NCI-H2171 treated with DMSO at 0.1 percent for 48 hours (cell line): Measurements from ENCODE around the gene GHRHR.

Source experiments
- DNase-seq: peaks from one replicate; lab custom pipeline; 2025; lab: John Stamatoyannopoulos, UW

Gene GHRHR

DNA sequence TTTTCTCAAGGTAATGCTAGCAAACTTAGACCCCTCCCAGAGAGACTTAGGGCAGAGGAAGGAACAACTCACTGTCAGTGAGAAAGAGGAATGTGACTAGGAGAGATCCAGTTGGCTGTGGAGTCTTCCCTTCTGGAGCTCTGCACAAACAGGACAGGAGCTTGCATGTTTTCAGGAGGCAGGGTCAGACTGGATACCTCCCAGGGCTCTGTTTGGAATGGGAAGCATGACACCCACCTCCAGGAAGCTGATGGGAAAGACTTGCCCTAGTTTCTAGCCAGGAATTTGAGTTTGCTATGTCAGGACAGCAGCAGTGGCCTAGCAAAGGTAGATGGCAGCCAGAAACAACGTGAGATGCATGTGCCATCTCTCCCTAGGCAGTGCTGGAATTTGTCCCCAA is 40.6 kb downstream of the GHRHR start:
- DNase-seq, result no peak

DNA sequence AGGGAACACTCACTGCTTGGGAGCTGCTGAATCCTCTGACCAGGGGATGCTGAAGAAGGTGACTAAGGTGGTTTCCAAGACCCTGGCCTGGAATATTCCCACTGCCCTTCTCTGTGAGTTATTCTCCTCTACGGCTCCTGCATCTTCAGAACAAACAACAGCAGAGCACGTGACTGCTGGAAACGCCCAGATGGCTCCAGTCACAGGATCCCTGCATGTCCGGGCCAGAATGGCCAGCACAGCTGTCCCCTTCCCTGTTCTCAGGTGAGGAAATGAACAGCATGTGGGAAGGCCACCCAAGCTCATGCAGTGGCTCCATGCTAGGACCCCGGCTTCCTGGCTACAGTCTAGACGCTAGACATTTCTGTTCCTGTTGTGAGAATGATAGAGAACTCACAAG is 43.1 kb downstream of the GHRHR start:
- no peak for DNase-seq

DNA sequence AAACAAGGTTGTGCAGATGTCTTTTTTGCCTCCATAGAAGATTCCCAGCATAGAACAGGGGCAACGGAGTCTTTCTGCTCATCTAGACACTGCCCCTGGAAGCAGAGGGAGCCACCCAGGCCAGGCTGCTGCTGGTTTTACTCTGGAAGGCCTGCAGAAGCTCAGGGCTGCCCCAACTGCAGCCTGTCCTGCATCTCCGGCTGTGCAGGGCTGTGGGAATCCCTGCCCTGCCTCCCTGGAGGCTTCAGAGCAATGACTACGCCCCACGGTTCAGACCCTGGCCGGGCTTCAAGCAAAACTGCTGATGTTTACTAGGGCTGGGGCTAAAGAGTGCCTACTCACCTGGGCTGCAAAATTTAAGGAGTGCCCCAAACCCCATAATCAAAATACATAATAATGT is 43.9 kb downstream of the GHRHR start:
- no peak for DNase-seq

DNA sequence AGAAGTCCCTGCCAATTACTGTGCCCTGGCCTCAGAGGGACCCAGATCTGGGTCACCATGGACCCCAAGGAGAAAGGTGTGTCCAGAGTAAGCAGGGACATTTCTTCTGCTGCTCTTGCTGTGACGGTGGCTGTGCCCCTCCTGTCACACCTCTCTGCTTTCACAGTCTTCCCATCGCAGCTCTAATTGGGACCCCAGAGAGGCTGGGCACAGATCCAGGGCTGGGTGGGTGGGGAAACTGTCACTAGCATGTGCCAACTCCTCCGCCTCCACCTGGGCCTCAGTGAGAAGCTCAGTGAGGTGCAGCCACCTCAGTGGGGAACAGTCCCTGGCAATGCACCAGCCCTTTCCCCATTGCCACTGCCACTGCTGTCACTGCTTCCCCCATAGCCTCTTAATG is 51.1 kb downstream of the GHRHR start:
- peak; percentile 88 for DNase-seq

DNA sequence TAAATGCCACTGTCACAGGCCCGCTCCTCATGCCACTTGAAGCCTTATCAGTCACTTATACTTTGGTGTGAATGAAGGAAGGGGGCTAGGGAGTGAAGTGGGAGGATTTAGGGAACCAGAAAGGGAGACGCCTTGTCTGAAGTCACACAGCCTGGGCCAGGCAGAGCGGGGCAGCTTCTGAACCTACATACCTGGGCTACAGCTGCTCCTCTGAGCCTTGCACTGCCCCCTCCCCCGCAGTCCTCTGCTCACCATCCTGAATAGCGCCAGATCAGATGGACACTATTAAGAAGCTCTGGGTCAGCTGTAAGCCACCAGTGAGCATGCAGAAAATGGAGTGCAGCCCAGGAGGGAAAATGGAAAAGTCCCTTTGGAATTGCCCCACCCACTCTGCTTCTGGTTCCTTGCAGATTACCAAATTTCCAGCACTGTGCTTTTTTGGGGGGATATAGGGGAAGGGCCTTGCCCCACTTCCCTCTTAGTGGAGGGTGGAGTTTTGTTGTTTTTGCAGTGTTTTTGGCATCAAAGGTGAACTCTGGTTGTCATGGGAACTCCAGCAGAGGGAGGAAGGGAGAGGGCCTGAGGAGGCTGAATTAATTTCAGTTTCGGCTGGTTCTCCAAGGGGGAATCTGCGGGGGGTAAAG is 53.4 kb downstream of the GHRHR start:
- DNase-seq, result no peak

DNA sequence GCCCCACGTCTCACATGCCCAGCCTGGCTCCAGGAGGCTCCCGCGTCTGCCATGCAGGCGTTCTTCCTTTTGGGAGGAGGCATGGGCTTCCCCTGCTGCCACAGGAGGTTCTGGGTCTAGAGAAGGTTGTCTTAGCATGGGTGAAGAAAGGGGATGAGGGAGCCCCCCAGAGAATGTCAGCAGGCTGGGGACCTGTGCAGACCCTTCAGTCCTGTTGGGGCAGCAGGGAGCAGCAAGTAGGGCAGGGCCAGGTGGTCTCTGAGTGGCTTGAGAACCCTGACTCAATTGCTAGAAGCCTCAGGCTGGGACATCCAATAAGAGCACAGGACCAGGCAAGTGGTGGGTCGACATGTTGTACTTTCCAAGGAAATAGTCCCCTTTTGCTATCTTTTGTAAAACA is 54.0 kb downstream of the GHRHR start:
- no peak for DNase-seq

DNA sequence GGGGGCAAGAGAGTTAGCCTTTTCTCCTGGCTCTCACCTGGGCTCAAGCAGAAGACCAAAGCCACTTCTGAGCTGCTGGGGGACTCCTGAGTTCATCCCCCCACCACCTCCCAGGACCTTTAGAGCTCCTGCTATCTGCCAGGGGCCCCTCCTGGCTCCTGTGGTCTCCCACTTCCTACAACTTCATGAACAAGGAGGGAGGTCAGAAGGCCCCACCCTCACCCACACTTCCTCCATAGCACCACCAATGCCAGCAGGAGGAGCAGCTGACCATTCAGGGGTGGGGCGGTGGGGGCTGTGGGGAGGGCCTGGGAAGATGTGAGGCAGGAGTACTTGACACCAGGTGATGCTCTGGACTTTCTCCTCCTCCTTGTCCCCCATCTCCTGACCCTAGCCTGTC is 55.8 kb downstream of the GHRHR start:
- DNase-seq, result no peak

DNA sequence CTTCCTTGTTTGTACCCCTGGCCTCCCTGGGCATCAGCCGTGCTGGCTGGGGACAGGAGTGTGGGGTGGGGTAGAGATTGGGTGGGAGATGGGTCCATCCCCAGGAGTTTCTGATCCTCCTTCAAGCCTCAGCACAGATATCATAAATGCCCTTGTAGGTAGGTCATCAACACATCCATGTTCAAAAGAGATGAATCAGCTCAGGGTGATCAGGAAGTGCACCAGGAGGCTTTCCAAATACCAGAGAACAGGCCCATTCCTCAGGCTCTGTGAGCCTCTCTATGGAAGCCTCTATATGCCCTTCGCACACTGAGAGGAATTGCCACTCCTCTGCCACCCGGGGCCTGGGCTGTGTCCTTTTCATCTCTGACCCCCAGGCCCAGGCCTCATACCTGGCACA is 56.4 kb downstream of the GHRHR start:
- DNase-seq, result no peak

DNA sequence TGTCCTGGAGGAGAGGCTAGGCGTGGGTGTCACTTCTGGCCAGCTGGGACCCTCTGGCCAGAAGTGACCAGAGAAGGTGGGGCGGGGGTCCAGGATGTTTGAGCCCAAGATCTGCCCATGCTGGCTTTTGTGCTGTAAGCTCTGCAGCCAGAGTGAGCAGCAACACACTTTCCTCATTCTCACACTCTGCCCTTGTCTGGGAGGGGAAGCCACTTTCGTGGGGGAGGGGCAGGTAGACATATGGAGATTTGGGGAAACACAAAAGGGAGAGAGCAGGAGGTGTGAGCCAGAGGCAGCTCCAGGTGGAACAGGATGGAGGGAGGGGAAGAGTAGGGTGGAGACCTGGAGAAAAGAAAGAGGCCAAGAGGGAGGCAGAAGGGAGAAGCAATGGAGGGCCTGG is 56.9 kb downstream of the GHRHR start:
- peak; percentile 86 for DNase-seq

DNA sequence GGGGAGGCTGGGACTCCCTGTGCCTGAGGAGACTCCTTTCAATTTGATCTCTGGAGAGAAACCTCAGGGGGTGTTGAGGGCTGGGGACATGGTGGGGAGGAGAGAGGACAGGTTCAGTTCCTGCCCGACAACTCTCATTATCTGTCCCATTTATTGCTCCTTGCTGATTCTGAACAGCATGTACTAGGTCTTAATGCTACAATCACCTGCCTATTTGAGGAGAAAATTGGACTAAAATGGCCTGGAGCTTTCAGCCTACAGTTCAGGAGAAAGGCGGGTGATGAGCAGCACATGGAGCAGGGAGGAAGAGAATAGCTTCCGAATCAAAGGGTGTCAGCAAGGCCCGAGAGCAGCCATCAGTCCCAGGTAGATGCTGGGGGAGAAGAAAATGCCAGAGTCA is 58.4 kb downstream of the GHRHR start:
- no peak for DNase-seq

DNA sequence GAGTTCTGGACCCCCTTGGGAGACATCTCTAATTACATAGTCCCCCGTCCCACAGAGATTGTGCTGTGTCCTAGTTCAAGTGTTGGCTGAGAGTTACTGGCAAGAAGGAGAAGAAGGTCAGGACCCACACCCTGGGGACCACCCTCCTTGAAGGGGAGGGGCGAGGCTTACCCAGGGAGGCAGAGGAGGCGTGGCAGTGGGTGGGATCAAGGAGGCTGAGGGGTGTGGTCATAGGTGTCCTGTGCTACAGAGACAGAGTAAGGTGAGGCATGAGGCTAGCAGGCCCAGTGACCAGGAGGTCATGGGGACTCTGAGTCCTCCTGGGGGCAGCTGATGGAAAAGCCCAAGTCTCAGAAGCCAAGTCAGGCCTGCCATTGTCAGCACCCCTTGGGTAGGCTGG is 59.0 kb downstream of the GHRHR start:
- no peak for DNase-seq

DNA sequence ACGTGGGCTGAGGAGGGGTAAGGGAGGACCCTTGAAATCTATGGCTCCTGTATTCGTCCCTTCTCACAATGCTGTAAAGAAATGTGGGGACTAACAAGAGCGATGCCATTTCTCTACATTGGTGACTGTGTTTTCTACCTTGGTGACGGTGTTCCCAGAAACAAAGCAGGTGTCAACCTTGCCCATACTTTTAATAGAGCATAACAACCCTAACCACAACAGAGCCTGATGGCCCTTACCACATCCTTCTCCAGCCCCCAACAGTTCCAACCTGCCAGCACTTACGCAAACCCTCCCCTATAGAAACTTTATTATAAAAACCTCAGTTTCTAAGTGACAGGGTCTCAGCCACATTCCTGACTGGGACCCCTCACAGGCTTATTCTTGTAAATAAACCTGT is 60.1 kb downstream of the GHRHR start:
- no peak for DNase-seq

DNA sequence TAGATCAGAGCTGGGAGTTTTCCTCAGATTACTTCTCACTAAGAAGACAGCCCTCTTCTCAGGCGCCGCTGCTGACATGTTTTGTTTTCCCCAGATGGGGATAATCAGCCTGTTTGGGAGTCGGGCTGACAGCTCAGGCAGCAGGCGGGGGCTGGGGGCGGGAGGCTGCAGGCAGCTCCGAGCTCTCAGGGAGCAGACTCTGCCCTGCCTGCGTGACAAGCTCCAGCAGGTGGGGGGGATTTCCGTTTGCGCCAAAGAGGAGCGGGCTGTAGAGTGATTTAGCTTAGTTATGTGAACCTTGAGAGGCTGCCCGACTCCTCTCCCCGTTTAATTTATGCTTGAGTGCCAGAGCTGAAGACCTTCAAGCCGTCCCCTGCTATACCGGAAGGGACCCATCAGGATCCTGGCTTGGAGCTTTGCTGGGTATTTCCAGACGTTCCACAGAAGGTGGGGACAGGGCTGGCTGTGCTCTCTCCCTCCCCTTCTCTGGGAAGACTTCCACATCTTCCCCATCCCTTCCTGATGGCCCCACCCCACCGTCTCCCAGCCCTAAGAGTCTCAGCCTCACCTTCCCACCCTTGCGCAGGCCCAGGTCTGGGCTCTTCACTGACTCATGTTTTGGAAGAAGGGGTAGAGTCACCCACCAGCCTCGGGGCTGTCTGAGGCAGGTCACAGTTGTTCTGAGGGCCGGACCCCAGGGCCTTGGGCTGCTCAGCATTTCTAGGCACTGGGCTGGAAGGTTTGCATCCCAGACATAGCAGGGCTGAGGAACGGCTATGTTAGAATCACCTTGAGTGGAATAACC is 63.6 kb downstream of the GHRHR start:
- DNase-seq, result peak; percentile 87

DNA sequence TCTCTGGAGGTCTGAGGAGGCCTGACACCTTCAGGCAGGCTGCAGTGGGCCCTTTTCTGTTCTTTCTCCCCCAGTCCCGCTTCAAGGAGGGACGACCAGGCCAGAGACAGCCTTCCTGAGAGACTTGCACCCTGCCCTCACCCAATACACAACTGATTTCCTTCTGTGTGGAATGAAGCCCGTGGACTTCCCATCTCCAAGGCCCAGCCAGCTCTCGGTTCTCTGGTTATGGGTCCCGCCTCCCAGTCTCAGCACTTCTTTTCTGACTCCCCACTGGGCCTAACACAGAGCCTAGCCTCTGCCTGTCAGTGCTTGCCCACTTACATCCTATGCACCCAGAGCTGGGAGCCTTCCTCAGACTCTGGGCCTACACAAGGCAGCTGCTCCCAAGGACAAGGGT is 64.3 kb downstream of the GHRHR start:
- DNase-seq, result peak; percentile 39

DNA sequence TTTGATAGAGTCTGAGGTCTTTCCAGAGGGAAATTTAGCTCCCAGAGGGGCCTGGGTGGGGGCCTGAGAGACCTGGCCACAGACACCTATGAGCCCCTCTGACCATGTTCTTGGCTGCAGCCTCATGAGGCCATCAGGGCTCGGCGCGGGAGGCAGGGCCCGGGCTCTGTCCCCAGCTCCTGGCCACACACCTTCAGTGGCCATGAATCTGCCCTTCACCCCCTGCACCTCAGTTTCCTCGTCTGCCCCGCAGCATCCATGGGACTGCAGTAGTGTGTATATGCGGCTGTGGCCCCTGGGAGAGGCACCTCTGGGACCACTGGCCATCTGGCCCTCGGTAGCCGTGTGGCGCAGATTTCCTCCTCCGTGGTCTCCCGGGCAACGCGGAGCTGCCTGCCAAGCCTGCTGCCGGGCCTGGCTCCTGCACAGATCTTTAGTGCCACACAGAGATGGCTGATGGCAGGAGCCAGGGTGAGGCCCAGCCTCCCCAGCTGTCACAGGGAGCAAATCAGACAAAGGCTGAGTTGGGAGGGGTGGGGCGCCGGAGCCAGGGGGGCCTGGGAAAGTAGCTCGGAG is 64.8 kb downstream of the GHRHR start:
- peak; percentile 91 for DNase-seq
